ENCODE data around the gene TRIP6. TPM values are rescaled to one million over a fixed set of nuclear protein-coding genes. Genes with fewer than 3 reads are reported as not detected.

TRIP6 gene
- total RNA-seq, 1 donor from 2014 or later = 13.6 TPM

GRCh38 chr7:100886142-100886935, 19.2 kb downstream of the TRIP6 start:
- ATAC-seq (no peak), DNase-seq (no peak)
- intact Hi-C loops (cut with micrococcal nuclease) = no loop called here

GRCh38 chr7:100886936-100887515, 19.8 kb downstream of the TRIP6 start:
- ATAC-seq = no peak
- intact Hi-C loops (cut with micrococcal nuclease) = no loop called here
- DNase-seq = no peak

- DNase-seq = no peak
- intact Hi-C loops (cut with micrococcal nuclease) = no loop called here
- no peak for ATAC-seq
Measured at GRCh38 chr7:100887516-100888290, 20.5 kb downstream of the TRIP6 start.

- ATAC-seq (no peak), DNase-seq (no peak)
- intact Hi-C loops (cut with micrococcal nuclease) = no loop called here
Measured at GRCh38 chr7:100888291-100888987, 21.3 kb downstream of the TRIP6 start.

- intact Hi-C loops (cut with micrococcal nuclease) = no loop called here
- ATAC-seq = peak; percentile 63
- DNase-seq = no peak
Measured at GRCh38 chr7:100888988-100889750, 22.0 kb downstream of the TRIP6 start, which contains the start of gene UFSP1. Gene UFSP1 (minus strand): TSS chr7:100889715. CDS start chr7:100889271, 444 bp downstream.

GRCh38 chr7:100890653-100891567, 23.7 kb downstream of the TRIP6 start:
- intact Hi-C loops (cut with micrococcal nuclease) = no loop called here
- ATAC-seq (no peak), DNase-seq (no peak)

- DNase-seq = no peak
- intact Hi-C loops (cut with micrococcal nuclease) = no loop called here
- ATAC-seq = no peak
Measured at GRCh38 chr7:100891568-100892247, 24.5 kb downstream of the TRIP6 start.

GRCh38 chr7:100892364-100893317, 25.5 kb downstream of the TRIP6 start:
- intact Hi-C loops (cut with micrococcal nuclease) = no loop called here
- ATAC-seq (no peak), DNase-seq (no peak)

- intact Hi-C loops (cut with micrococcal nuclease) = no loop called here
- DNase-seq (no peak), ATAC-seq (no peak)
Measured at GRCh38 chr7:100893318-100893895, 26.2 kb downstream of the TRIP6 start.

GRCh38 chr7:100893910-100894721, 26.9 kb downstream of the TRIP6 start:
- no peak for DNase-seq
- intact Hi-C loops (cut with micrococcal nuclease) = no loop called here
- no peak for ATAC-seq

GRCh38 chr7:100894860-100895700, 27.9 kb downstream of the TRIP6 start:
- intact Hi-C loops (cut with micrococcal nuclease) = loop anchor here (5.0 kb wide), 1 partner anchor 162 kb away; no protein-coding TSS in a partner anchor
- DNase-seq (peak; percentile 73), ATAC-seq (peak; percentile 4)

- intact Hi-C loops (cut with micrococcal nuclease) = loop anchor here (5.0 kb wide), 1 partner anchor 162 kb away; no protein-coding TSS in a partner anchor
- ATAC-seq (peak; percentile 19), DNase-seq (no peak)
Measured at GRCh38 chr7:100895701-100895955, 28.4 kb downstream of the TRIP6 start, which contains the start of gene ACHE. Gene ACHE (minus strand): TSS chr7:100895888. CDS start chr7:100894232, 1,656 bp downstream.

- intact Hi-C loops (cut with micrococcal nuclease) = loop anchor here (5.0 kb wide), 1 partner anchor 161 kb away; no protein-coding TSS in a partner anchor
- ATAC-seq = peak; percentile 9
- DNase-seq = peak; percentile 50
Measured at GRCh38 chr7:100895956-100896731, 29.0 kb downstream of the TRIP6 start.
